ENCODE results near the gene UGT8.

DNA sequence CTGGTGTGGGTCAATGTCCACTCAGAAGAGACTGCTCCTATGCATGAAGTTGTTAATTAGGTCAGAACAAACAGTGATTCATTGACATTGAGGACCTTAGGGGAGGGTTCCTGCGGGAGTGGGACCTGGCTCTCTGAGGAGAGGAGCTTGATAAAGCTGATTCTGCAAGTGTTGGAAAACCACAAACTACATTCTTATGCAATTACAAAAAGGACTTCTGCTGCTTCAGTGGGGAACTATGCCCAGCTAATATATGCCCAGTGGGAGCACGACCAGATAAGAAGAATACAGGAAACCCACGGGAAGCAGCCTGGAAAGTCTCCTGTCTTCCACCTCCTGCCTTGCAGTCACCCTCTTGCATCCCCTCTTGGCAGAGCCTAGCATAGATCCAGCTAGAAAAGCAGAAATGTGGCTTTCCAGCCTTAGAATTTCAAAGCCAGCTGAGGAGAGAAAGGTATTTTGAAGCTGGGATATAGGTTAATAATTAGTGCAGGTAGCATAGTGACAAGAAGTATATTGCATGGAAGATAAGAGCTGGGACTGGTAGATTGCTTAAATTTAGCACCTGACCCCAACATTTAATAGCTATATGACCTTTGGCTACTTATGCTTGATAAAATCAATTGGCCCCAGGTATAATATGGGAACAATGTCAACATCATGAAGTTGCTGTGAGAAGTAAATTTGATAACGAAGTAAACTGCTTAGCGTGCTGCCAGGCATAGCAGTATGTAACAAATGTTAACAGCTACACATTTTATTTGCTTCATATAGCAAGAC, 34.9 kb upstream of the UGT8 start:
- no peak for TF ChIP-seq POLR2A (IDR thresholded peaks at IDR 0.05)
- no peak for TF ChIP-seq CTCF (IDR thresholded peaks at IDR 0.05)

All from testis (tissue), 2 donors.